Smooth muscle cell of the brain vasculature (primary cell): Measurements from ENCODE around the gene KNG1.

Experiments used
- DNase-seq: peaks from one replicate; pipeline ENCODE4 v3.0.0-alpha.2; 2012; ENCODE audit warnings: low read depth, low spot score

KNG1 gene

DNA sequence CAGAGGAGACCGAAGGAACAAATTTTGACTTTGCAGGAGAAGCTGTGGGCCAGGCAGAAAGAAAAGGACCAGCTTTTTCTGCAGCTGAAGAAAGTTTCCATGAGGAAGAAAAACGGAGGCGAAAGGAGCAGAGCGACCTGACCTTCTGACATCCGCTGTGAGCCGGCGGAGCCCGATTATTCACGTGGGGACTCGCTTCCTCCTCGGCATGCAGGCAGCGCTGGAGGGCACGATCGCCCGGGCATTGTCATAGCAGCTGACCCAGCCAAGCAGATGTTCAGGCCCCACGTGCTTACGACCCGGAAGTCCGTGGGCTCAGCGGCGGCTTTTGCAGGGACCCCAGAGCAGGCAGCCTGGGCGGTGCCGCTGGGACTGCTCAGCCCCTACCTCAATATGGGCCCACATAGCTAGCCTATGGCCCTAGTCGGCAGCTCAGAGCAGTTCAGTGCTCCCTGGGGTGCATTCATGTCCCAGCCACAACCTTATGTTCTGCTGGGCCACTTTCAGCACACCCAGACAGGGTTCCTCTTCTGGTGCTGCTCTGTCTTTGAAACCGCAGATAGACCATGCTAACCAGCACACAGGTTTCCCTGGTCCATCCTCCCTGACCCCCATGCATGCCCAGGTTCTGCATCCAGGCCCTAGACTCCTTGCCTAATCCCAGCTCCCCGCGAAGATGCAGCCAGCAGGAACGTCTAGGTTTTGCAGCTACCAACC is 55.7 kb downstream of the KNG1 start:
- no peak for DNase-seq

DNA sequence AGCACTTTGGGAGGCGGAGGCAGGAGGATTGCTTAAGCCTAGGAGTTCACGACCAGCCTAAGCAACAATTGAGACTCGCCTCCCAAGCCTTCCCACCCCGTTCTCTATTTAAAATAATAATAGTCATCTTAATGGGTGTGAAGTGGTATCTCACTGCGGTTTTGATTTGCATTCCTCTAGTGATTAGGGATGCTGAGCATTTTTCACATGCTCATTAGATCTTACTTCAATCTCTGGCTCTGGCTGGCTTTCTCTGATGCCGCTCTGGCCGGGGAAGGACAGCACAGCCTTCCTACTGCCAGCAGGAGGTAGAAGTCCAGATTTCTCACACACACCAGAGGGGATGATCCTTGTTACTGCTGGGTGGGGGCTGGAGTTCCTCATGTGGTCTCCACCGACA is 58.8 kb downstream of the KNG1 start:
- DNase-seq = no peak

- no peak for DNase-seq
Observed at GRCh38 chr3:186779204-186779603, 62.0 kb downstream of the KNG1 start.

- DNase-seq = no peak
Observed at GRCh38 chr3:186782542-186783057, 65.4 kb downstream of the KNG1 start.

GRCh38 chr3:186783058-186783730 is 66.0 kb downstream of the KNG1 start, which contains the start of gene EIF4A2:
TSS of gene EIF4A2 (plus strand) at chr3:186783577. CDS start at chr3:186783611, 34 bp downstream.
- DNase-seq = peak; percentile 71

DNA sequence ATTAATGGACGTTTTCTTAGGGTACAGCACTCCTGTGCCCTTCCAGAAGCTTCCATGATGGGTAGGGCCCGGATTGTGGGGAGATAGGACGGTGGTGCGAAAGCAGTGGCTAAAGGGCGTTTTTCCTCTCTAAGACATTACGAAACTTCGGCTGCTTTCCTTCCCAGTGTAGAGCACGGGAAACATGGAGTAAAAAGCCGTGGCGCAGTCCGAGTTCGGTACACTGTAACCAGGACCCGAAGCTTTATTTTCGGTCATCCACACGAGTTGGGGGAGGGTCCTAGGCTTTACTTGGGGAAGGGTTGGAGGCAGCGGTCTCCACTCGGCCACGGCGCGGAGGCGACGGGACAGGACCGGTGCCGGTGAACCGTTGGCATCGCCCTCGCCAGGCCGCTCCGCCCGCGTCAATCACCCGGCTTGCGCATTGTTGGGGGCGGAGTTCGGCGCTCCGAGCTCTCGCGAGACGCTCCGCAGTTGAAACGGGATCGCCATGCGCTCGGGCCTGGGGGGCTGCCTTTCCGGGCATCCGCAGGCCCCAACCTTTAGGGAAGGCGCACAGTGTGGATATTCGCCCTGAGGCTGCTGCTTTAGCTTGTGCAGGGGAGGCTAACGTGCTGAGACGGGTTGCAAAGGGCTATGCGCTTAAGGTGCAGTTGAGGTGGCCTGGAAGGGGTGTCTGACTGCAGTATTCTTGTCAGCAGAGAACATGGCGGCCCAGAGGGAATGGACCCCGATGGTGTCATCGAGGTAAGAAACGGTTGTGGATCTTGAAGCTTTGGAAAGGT is 66.8 kb downstream of the KNG1 start:
- DNase-seq = no peak

GRCh38 chr3:186784820-186785494 is 67.8 kb downstream of the KNG1 start:
- no peak for DNase-seq

DNA sequence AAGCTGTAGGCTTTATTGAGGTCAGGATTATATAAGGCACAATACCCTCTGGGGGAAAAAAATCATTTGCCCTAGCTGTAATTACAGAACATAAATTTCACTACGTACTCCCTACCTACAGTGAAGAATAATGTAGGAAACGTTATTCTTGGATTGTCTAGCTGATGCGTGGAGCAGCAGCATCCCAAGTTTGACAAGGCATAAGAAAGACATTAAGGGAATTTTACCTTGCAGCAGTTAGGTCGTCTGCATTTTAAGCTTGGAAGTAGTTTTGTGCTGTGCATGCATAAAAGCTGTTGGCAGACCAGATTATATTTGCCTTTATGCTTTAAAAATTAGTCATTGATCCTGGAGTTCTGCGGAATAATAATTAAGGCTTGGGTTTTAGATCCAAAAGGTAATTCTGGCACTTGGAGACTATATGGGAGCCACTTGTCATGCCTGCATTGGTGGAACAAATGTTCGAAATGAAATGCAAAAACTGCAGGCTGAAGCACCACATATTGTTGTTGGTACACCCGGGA is 68.4 kb downstream of the KNG1 start:
- no peak for DNase-seq

GRCh38 chr3:186786922-186787321 is 69.8 kb downstream of the KNG1 start:
- no peak for DNase-seq

DNA sequence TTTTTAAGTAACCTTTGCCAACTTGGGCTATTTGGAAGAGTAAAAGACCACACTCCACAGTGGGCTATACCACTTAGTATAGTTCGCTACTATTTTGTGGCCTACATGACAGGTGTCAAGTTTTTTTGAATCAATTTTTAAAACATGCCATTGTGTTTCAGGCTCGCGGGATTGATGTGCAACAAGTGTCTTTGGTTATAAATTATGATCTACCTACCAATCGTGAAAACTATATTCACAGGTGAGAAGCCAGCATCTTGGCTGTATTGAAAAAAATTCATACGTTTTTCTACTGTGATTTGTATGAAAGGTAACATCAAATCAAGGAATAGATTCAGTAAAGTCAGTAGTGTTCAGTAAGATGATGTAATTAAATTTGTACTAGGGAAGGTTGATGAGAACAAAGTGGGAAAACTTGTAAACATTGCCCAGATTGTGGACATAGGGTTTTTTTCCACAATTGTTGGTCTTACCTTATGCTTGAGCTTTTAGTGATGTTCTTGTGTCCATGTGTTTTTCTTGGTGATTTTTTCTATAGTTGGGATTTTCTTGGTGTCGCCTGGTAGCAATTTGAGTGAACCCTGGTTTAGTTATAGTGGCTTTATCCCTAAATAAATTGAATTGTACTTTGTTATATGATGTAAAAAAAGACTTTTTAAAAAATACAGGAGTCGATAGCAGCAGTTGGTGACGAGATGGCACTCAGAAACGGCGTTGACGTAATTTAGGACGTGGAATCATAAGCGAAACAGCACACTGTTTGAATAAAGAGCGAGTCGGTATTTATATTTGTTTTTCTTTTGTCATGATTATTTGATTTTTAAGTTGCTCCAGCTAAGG is 70.7 kb downstream of the KNG1 start:
- no peak for DNase-seq

DNA sequence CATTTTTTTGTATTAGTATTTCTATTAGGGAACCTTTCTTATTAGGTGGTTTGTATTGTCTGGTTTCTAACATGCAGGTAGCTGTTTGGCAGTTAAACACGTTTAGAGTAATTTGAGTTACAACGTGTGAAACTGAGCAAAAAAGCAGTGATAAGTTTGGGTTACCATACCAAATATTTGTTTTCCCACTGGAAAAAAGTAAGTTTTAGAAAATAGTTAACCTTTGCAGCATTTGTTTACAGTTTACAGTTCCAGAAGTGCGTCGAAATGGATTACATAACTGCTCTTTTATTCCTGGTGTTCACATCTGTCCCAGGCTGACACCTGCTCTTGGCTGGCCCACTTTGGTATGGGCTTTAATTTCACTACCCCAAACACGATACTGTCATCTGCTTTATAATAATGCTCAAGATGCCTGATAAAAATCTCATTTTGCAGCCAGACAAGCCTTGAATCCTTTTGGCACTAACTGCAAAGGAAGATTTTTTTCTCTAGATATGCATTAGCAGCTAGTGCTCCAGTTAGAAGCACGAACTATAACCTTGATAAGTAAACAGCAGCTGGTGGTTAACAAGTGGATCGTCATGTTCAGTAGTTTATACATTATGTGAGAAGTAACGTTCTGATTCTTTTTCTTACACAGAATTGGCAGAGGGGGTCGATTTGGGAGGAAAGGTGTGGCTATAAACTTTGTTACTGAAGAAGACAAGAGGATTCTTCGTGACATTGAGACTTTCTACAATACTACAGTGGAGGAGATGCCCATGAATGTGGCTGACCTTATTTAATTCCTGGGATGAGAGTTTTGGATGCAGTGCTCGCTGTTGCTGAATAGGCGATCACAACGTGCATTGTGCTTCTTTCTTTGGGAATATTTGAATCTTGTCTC is 71.6 kb downstream of the KNG1 start:
- DNase-seq = no peak

GRCh38 chr3:186789554-186790260 is 72.5 kb downstream of the KNG1 start:
- no peak for DNase-seq

- no peak for DNase-seq
Observed at GRCh38 chr3:186790261-186790981, 73.3 kb downstream of the KNG1 start.
